Activated T-cell treated with anti-CD3 and anti-CD28 coated beads, Interleukin-2, amount 50 U/mL, for 48 hours (primary cell): ENCODE results near the gene UPF3A.
A peak's percentile ranks its signal among the peaks of the same experiment; 100 is the strongest.

Source experiments
- DNase-seq, 2 experiments: peaks; one replicate each; pipeline ENCODE4 v3.0.0-alpha.2; 2020

Gene UPF3A

GRCh38 chr13:114264886-114265611 lies 16.4 kb upstream of the UPF3A start:
- no peak for DNase-seq

GRCh38 chr13:114266241-114266640 lies 15.2 kb upstream of the UPF3A start:
- DNase-seq = no peak

- no peak for DNase-seq
Measured at GRCh38 chr13:114268344-114269280, 12.8 kb upstream of the UPF3A start.

GRCh38 chr13:114269281-114269770 lies 12.1 kb upstream of the UPF3A start:
- peak in 1 of 2 experiments; percentile 29 for DNase-seq

GRCh38 chr13:114272977-114273376 lies 8.4 kb upstream of the UPF3A start:
- no peak for DNase-seq

GRCh38 chr13:114275304-114275703 lies 6.1 kb upstream of the UPF3A start:
- DNase-seq = no peak

GRCh38 chr13:114279146-114279545 lies 2.3 kb upstream of the UPF3A start:
- DNase-seq = no peak

- DNase-seq = peak in 1 of 2 experiments; percentile 33
Measured at GRCh38 chr13:114279758-114280355, 1.5 kb upstream of the UPF3A start.

- peak; percentile 64 to 87 for DNase-seq
Measured at GRCh38 chr13:114282041-114282670, 755 bp downstream of the UPF3A start.

- DNase-seq = no peak
Measured at GRCh38 chr13:114283576-114283975, 2.2 kb downstream of the UPF3A start.

GRCh38 chr13:114284680-114285079 lies 3.3 kb downstream of the UPF3A start:
- no peak for DNase-seq

GRCh38 chr13:114285166-114285808 lies 3.9 kb downstream of the UPF3A start:
- no peak for DNase-seq

GRCh38 chr13:114286808-114287207 lies 5.4 kb downstream of the UPF3A start:
- DNase-seq = no peak

GRCh38 chr13:114288157-114288591 lies 6.8 kb downstream of the UPF3A start:
- no peak for DNase-seq

- no peak for DNase-seq
Measured at GRCh38 chr13:114296448-114296847, 15.0 kb downstream of the UPF3A start.

- DNase-seq = no peak
Measured at GRCh38 chr13:114296902-114297301, 15.5 kb downstream of the UPF3A start.

- DNase-seq = no peak
Measured at GRCh38 chr13:114298866-114299265, 17.5 kb downstream of the UPF3A start.

- no peak for DNase-seq
Measured at GRCh38 chr13:114299604-114300305, 18.4 kb downstream of the UPF3A start.

- no peak for DNase-seq
Measured at GRCh38 chr13:114303700-114304327, 22.4 kb downstream of the UPF3A start.

- DNase-seq = no peak
Measured at GRCh38 chr13:114304346-114305034, 23.1 kb downstream of the UPF3A start.
